ENCODE measurements around the gene PCYT2. TPM values are rescaled to one million over a fixed set of nuclear protein-coding genes. Genes with fewer than 3 reads are reported as not detected.

Gene PCYT2
- total RNA-seq, 1 donor from 2014 or later: 33.2 TPM

DNA sequence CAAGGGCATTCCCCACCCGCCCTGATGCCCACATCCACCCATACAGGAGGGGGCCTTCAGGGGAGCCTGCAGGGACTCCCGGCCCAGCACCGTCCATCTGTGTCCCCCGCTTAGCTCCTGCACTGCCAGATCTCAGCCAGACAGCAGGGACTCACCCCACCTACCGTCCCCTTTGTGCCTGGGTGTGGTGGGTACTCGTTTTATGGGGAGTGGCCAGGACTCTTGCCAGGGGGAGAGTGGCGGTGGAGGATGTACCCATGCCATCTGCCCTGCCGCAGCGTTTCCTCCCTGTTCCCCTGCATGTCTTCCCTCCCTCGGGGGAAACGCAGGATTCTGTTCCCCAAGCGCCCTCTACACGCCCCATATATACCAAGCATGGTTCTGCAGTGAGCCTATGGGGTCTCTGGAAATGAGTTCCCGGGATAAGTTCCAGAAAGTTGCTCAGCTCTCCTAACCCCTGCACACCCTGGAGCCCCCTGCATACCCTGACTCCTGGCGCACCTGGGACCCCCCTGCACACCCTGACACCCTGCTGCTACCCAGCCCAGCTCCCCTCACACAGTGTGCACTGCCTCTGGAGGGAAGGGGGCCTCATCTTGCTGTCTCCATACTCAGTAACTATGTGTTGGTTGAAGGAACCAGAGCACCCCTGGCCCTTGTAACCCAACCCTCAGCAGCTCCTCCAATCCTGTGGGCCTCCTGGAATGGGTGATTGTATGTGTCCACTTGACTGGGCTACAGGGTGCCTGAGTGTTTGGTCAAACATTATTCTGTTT is 20.5 kb upstream of the PCYT2 start:
- Mint-ChIP-seq H3K27me3 (ENCODE audit: unreplicated experiment) (no peaks in the 10 kb centered on the region), H3K9me3 (ENCODE audit: unreplicated experiment) (no peaks in the 10 kb centered on the region), H3K36me3 (ENCODE audit: unreplicated experiment) (peaks cover 2% of the 10 kb centered on the region), H3K4me3 (ENCODE audit: unreplicated experiment) (no peak overlapping the region), H3K4me1 (ENCODE audit: unreplicated experiment) (peaks cover 30% of the 10 kb centered on the region), H3K27ac (ENCODE audit: unreplicated experiment) (no peak overlapping the region)
- TF ChIP-seq, protein P1, sequence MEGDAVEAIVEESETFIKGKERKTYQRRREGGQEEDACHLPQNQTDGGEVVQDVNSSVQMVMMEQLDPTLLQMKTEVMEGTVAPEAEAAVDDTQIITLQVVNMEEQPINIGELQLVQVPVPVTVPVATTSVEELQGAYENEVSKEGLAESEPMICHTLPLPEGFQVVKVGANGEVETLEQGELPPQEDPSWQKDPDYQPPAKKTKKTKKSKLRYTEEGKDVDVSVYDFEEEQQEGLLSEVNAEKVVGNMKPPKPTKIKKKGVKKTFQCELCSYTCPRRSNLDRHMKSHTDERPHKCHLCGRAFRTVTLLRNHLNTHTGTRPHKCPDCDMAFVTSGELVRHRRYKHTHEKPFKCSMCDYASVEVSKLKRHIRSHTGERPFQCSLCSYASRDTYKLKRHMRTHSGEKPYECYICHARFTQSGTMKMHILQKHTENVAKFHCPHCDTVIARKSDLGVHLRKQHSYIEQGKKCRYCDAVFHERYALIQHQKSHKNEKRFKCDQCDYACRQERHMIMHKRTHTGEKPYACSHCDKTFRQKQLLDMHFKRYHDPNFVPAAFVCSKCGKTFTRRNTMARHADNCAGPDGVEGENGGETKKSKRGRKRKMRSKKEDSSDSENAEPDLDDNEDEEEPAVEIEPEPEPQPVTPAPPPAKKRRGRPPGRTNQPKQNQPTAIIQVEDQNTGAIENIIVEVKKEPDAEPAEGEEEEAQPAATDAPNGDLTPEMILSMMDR (IDR thresholded peaks at IDR 0.05): no peak
- no peak for DNase-seq (ENCODE audit: extremely low spot score, unreplicated experiment)

DNA sequence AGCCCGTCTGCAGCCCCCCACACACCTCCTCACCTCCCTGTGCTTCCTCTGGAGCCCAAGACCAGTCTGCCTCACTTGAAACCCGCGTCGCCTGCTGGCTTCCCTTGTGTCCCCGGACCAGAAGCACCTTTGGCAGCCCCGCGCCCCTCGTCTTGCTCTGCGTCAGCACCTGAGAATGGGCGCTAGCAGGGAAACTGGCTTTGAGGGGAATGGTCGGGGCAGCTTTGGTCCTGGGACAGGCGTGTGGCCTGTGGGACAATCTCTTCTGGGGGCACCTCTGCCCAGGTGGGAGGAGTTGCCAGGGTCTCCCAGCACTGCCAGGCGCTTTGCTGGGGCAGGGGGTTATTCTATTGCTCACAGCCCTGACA is 20.0 kb upstream of the PCYT2 start:
- Mint-ChIP-seq H3K27me3 (ENCODE audit: unreplicated experiment) (no peaks in the 10 kb centered on the region), H3K4me3 (ENCODE audit: unreplicated experiment) (no peak overlapping the region), H3K36me3 (ENCODE audit: unreplicated experiment) (peaks cover 2% of the 10 kb centered on the region), H3K9me3 (ENCODE audit: unreplicated experiment) (no peaks in the 10 kb centered on the region), H3K4me1 (ENCODE audit: unreplicated experiment) (peaks cover 32% of the 10 kb centered on the region), H3K27ac (ENCODE audit: unreplicated experiment) (no peak overlapping the region)
- DNase-seq (ENCODE audit: extremely low spot score, unreplicated experiment): no peak
- TF ChIP-seq, protein P1 (IDR thresholded peaks at IDR 0.05): no peak

DNA sequence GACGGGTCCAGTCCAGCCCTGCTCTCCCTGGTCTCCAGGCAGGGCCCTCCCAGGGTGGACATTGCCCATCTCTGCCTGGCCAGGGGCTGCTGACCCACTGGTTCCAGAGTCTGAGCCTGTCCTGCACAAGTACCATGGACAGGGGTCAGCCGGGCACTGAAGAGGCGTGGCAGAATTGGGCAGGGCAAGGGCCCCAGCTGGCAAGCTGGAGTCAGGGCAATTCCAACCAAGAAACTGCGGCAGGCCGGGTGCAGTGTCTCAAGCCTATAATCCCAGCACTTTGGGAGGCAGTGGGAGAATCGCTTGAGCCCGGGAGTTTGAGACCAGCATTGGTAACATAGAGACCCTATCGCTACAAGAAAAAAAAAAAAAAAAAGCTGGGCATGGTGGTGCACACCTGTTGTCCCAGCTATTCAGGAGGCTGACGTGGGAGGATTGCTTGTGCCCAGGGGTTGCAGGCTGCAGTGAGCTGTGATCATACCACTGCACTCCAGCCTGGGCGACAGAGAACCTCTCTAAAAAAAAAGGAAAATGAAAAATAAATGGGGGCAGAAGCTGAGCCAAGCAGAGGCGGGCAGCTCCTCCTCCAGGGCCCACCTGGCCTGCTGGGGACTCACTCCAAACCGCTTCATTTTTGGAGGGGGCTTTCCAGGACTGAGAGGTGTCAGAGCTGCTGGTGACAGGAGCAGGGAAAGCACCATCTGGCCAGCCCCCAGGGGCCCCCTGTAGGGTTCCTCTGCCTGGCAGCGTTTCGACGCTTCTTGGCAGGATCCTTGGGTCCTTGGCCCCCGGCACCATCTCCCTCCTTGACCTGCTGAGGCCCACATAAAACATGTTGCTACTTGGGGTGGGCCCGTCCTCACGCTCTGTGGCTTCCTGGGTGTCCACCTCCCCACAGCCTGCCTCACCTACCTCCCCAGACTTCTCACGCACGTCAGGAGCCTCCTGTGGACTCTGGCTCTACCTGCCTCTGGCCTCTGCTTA is 19.2 kb upstream of the PCYT2 start:
- Mint-ChIP-seq H3K27me3 (ENCODE audit: unreplicated experiment) (no peaks in the 10 kb centered on the region), H3K36me3 (ENCODE audit: unreplicated experiment) (peaks cover 2% of the 10 kb centered on the region), H3K27ac (ENCODE audit: unreplicated experiment) (no peak overlapping the region), H3K9me3 (ENCODE audit: unreplicated experiment) (no peaks in the 10 kb centered on the region), H3K4me3 (ENCODE audit: unreplicated experiment) (no peak overlapping the region), H3K4me1 (ENCODE audit: unreplicated experiment) (peaks cover 32% of the 10 kb centered on the region)
- no peak for DNase-seq (ENCODE audit: extremely low spot score, unreplicated experiment)
- TF ChIP-seq, protein P1 (IDR thresholded peaks at IDR 0.05): no peak

DNA sequence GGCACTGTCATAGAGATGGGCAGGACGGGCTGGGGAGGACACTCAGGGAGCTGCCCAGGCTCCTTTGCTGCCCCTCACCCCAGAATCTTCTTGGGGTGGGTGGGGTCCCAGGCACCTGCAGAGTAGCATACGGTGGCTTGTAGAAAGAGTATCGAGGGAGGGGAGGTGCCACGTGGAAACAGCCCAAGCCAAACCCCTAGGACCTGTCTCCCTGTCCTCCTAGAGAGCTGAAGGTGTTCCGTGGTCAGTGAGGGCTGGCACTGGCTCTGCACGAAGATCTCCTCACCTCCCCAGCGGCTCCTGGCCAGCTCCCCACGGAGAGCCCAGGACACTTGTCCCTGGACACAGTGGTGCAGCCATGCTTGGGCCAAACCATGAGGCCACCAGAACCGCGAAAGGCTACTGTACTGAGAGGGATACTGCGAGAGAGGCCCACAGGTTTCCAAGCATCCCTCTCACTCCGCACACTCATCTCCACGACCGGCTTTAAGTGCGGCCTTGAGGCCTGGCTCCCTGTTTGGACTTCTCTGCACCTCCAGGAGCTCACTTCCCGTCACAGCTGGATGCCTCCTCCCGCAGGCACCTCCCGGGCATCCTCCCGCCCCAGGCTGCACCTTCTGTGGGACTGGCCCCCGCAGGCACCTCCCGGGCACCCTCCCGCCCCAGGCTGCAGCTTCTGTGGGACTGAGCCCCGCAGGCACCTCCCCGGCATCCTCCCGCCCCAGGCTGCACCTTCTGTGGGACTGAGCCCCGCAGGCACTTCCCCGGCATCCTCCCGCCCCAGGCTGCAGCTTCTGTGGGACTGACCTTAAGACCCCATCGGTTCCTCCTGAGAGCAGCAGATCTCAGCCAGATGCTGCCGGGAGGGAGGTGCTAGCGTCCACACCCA is 18.3 kb upstream of the PCYT2 start:
- Mint-ChIP-seq H3K27me3 (ENCODE audit: unreplicated experiment) (no peaks in the 10 kb centered on the region), H3K4me3 (ENCODE audit: unreplicated experiment) (peak overlapping the region; percentile 51), H3K9me3 (ENCODE audit: unreplicated experiment) (no peaks in the 10 kb centered on the region), H3K36me3 (ENCODE audit: unreplicated experiment) (peaks cover 2% of the 10 kb centered on the region), H3K27ac (ENCODE audit: unreplicated experiment) (no peak overlapping the region), H3K4me1 (ENCODE audit: unreplicated experiment) (peaks cover 37% of the 10 kb centered on the region)
- TF ChIP-seq, protein P1 (IDR thresholded peaks at IDR 0.05): no peak
- DNase-seq (ENCODE audit: extremely low spot score, unreplicated experiment): no peak

Measured in osteocyte (in vitro differentiated cells).